ENCODE measurements around the gene SRRM3. TPM values are rescaled to one million over a fixed set of nuclear protein-coding genes. Genes with fewer than 3 reads are reported as not detected.

The SRRM3 gene
- total RNA-seq, 1 donor from 2014 or later: 1.7 TPM

- H3K4me3 ChIP-seq (ENCODE audit: insufficient read depth, low read depth, low read length): no peak overlapping the region
- H3K9ac ChIP-seq (ENCODE audit: low read length): no peak overlapping the region
- H3K9me3 ChIP-seq (ENCODE audit: insufficient read depth, low read depth, low read length): no peaks in the 10 kb centered on the region
- peak overlapping the region; percentile 10 for H3K27ac Mint-ChIP-seq (ENCODE audit: unreplicated experiment)
- H3K4me3 Mint-ChIP-seq (ENCODE audit: unreplicated experiment): no peak overlapping the region
- no peak overlapping the region for H2AFZ ChIP-seq (ENCODE audit: low read depth, low read length)
- peaks cover 26% of the 10 kb centered on the region for H3K4me1 ChIP-seq (ENCODE audit: insufficient read depth, low read length)
- H3K27me3 Mint-ChIP-seq (ENCODE audit: low read depth, unreplicated experiment): no peaks in the 10 kb centered on the region
- TF ChIP-seq EZH2 (IDR thresholded peaks at IDR 0.05; ENCODE audit: insufficient read depth, low read length) (no peak), CTCF (IDR thresholded peaks at IDR 0.05; ENCODE audit: insufficient read depth, low read depth, low read length) (no peak)
- no peak overlapping the region for H3K4me2 ChIP-seq (ENCODE audit: low read length)
- peaks cover 3% of the 10 kb centered on the region for H3K36me3 Mint-ChIP-seq (ENCODE audit: low read depth, unreplicated experiment)
- H3K79me2 ChIP-seq (ENCODE audit: insufficient read depth, low read length): peaks cover 18% of the 10 kb centered on the region
- peaks cover 19% of the 10 kb centered on the region for H4K20me1 ChIP-seq (ENCODE audit: insufficient read depth, low read length)
- DNase-seq (ENCODE audit: low read depth): peak; percentile 87
- peaks cover 8% of the 10 kb centered on the region for H3K36me3 ChIP-seq (ENCODE audit: insufficient read depth, low read length)
- H3K27me3 ChIP-seq (ENCODE audit: insufficient read depth, low read length): no peaks in the 10 kb centered on the region
- H3K9me3 Mint-ChIP-seq (ENCODE audit: unreplicated experiment): peaks cover 2% of the 10 kb centered on the region
- no peak for FAIRE-seq
- H3K4me1 Mint-ChIP-seq (ENCODE audit: low read depth, unreplicated experiment): peaks cover 21% of the 10 kb centered on the region
- H3K27ac ChIP-seq (ENCODE audit: low read depth, low read length): no peak overlapping the region
These were observed 98.6 kb downstream of the SRRM3 start for GRCh38 chr7:76300166-76300731.

GRCh38 chr7:76301000-76301399 lies 99.3 kb downstream of the SRRM3 start:
- Mint-ChIP-seq H3K9me3 (ENCODE audit: unreplicated experiment) (peaks cover 2% of the 10 kb centered on the region), H3K27me3 (ENCODE audit: low read depth, unreplicated experiment) (no peaks in the 10 kb centered on the region), H3K36me3 (ENCODE audit: low read depth, unreplicated experiment) (peaks cover 3% of the 10 kb centered on the region), H3K4me1 (ENCODE audit: low read depth, unreplicated experiment) (peaks cover 23% of the 10 kb centered on the region), H3K4me3 (ENCODE audit: unreplicated experiment) (no peak overlapping the region), H3K27ac (ENCODE audit: unreplicated experiment) (no peak overlapping the region)
- Histone ChIP-seq H3K36me3 (ENCODE audit: insufficient read depth, low read length) (peaks cover 8% of the 10 kb centered on the region), H3K9ac (ENCODE audit: low read length) (no peak overlapping the region), H2AFZ (ENCODE audit: low read depth, low read length) (no peak overlapping the region), H3K79me2 (ENCODE audit: insufficient read depth, low read length) (peaks cover 18% of the 10 kb centered on the region), H4K20me1 (ENCODE audit: insufficient read depth, low read length) (peaks cover 20% of the 10 kb centered on the region), H3K9me3 (ENCODE audit: insufficient read depth, low read depth, low read length) (no peaks in the 10 kb centered on the region), H3K4me1 (ENCODE audit: insufficient read depth, low read length) (peaks cover 26% of the 10 kb centered on the region), H3K4me2 (ENCODE audit: low read length) (no peak overlapping the region), H3K4me3 (ENCODE audit: insufficient read depth, low read depth, low read length) (no peak overlapping the region), H3K27me3 (ENCODE audit: insufficient read depth, low read length) (no peaks in the 10 kb centered on the region), H3K27ac (ENCODE audit: low read depth, low read length) (no peak overlapping the region)
- FAIRE-seq: no peak
- TF ChIP-seq CTCF (IDR thresholded peaks at IDR 0.05; ENCODE audit: insufficient read depth, low read depth, low read length) (no peak), EZH2 (IDR thresholded peaks at IDR 0.05; ENCODE audit: insufficient read depth, low read length) (no peak)
- DNase-seq (ENCODE audit: low read depth): no peak
